GM12891 (cell line): Measurements from ENCODE around the gene PTDSS2.

Experiments used
- PAX5 ChIP-seq: IDR thresholded peaks from 2 replicates; pipeline ENCODE4 v1.6.1; 2011; ENCODE audit warnings: low read length, moderate library complexity, mild to moderate bottlenecking; ENCODE audit not compliant: insufficient read depth, severe bottlenecking
- POLR2A ChIP-seq: IDR thresholded peaks from 2 replicates; pipeline ENCODE4 v1.6.1; 2011; ENCODE audit warnings: low read depth, low read length, control low read depth
- POLR2AphosphoS5 ChIP-seq: IDR thresholded peaks from 2 replicates; pipeline ENCODE4 v1.6.1; 2011; ENCODE audit warnings: low read depth, low read length, control low read depth
- SPI1 ChIP-seq: IDR thresholded peaks from 2 replicates; pipeline ENCODE4 v1.6.1; 2011; ENCODE audit warnings: low read depth, low read length, control low read depth
- TAF1 ChIP-seq: IDR thresholded peaks from 2 replicates; pipeline ENCODE4 v1.6.1; 2011; ENCODE audit warnings: low read depth, low read length, control low read depth

DNA sequence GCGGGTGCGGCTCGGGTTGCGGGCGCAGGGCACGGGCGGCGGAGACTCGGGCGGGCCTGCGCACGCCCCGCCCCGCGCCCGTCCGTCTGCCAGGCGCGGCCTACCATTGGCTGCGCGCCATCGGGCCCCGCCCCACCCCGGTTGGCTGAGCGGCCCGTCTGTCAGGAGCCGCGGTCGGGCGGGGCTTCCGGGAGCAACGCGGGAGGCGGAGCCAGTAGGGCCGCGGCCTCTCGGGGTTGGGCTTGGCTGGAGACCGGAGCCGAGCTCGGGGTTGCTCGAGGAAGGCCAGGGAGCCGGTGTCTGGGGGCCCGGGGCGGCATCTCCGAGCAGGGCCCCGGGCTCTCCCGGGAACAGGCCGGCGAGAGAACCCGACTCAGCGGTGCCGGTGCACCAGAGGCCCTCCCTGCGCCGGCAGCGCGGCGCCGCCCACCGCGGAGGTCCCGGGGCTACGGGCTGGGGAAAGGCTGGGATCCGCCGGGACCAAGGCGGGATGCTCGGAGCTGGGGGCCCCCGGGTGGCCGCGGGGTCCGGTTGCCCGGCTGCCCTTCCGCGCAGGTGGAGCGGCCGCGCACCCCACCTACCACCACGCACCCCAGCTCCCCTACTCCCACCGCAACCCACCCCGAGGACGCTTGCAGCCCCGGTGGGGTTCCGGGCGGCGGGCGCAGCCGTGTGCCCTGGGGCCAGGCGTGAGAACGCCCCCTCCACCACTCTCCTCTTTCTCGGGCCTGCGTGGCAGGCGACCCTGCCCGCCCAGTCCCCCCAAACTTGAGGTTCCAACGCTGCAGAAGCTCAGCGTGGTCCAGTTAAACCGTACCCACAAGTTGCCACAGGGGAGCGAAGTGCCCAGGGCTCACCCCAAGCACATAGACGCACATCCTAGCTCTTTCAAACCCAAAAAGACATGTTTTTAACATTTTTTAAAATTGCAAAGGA, 85.7 kb downstream of the PTDSS2 start, which contains the start of gene HRAS:
- TF ChIP-seq TAF1 (no peak), POLR2A (no peak), POLR2AphosphoS5 (no peak), PAX5 (no peak), SPI1 (no peak)
